ENCODE measurements around the gene LPP. TPM values are rescaled to one million over a fixed set of nuclear protein-coding genes. Genes with fewer than 3 reads are reported as not detected.
A peak's percentile ranks its signal among the peaks of the same experiment; 100 is the strongest.

Gene LPP
- total and polyA plus RNA-seq, 10 of the 15 experiments (the other 5 are each of a cell fraction or from before 2014, with no cell fraction given): under 0.01 to 0.62 (median 0.03) TPM

DNA sequence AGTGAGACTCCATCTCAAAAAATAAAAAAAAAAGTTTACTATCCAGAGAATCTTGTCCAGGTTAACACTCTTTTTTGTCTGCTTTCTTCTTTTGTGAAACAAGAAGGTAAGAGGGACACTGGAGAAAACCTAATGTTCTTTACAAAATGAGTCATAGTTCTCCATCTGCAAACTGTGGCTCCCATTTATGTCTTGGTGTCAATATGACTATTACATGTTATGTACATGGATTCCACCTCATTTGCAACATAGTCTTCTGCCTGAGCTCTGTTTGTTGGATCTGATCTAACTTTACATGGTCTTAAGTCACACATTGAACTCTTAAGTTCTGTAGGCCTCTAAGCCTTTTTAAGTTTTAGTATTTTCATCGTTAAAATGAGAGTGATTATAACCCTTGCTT, 596.7 kb downstream of the LPP start (continued):
- TF ChIP-seq IRF5 (IDR thresholded peaks at IDR 0.05; ENCODE audit: borderline replicate concordance) (no peak), ZNF687 (IDR thresholded peaks at IDR 0.05) (no peak), E2F4 (IDR thresholded peaks at IDR 0.05; ENCODE audit: low read depth, low read length) (no peak), EED (IDR thresholded peaks at IDR 0.05; ENCODE audit: low read depth) (no peak)

DNA sequence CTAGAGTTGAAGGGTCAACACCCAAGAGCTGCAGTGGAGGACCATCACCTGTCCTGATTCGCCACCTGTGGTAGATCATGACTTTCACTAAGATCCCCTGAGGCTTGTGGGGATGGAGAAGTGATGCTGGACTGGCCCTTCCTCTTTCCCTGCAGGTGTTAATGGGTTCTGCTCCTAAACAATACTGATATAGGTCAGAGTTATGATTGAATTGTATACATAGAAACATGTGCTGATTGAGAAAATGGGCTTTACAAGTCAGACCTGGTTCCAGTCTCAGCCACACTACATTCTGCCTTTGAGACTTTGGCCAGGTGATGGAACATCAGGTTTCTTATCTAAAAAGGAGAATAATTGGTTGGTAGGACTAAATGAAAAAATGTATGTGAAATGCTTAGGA, 598.9 kb downstream of the LPP start:
- ChIA-PET CTCF (interaction anchor here (1.2 to 3.1 kb wide), 2 partner anchors 1012 to 1014 kb away, joined by 3 to 19 read pairs; no protein-coding TSS in a partner anchor), POLR2A (no interaction called here), RAD21 (ENCODE audit: unreplicated experiment) (interaction anchor here (1.1 kb wide), 1 partner anchor 1005 kb away, joined by 3 read pairs; no protein-coding TSS in a partner anchor), SMC1A (ENCODE audit: uncharacterized antibody, unreplicated experiment) (no interaction called here)
- no peak for FAIRE-seq
- Histone ChIP-seq H3K27me3 (replicated peaks in 1 of 2; ENCODE audit: control insufficient read depth in 2 of 2, insufficient read depth in 2 of 2, low read length in 1 of 2) (peaks cover 0 to 3% of the 10 kb centered on the region in 2 experiments; a peak in 1 of 4 replicates), H3K4me1 (ENCODE audit: control insufficient read depth, insufficient read depth, low read length) (peaks cover 12% of the 10 kb centered on the region), H3K27ac (ENCODE audit: control insufficient read depth, insufficient read depth) (no peak overlapping the region), H4K20me1 (ENCODE audit: control insufficient read depth, insufficient read depth) (no peaks in the 10 kb centered on the region), H3K79me2 (ENCODE audit: control insufficient read depth, insufficient read depth, low read length) (no peaks in the 10 kb centered on the region), H3K4me3 (no peak overlapping the region), H3K36me3 (ENCODE audit: control insufficient read depth in 2 of 2, insufficient read depth in 2 of 2, low read length in 1 of 2) (no peaks in the 10 kb centered on the region), H3K4me2 (ENCODE audit: control insufficient read depth, insufficient read depth) (peak overlapping the region; percentile 5; the same call in 1 of the 2 replicates), H3K9ac (ENCODE audit: control insufficient read depth, insufficient read depth, low read length) (no peak overlapping the region), H2AFZ (ENCODE audit: control insufficient read depth, low read depth, low read length) (no peak overlapping the region), H3K9me3 (replicated peaks; ENCODE audit: control insufficient read depth, insufficient read depth, low read length) (no peaks in the 10 kb centered on the region)
- no peak for ATAC-seq
- peak; percentile 29; the same call in 1 of the 2 replicates for TF ChIP-seq SPI1 (IDR thresholded peaks at IDR 0.05; ENCODE audit: borderline replicate concordance, insufficient read depth, low read depth, low read length)
- no peak for TF ChIP-seq TCF7 (IDR thresholded peaks at IDR 0.05; ENCODE audit: borderline replicate concordance)
- TF ChIP-seq SMARCA5 (IDR thresholded peaks at IDR 0.05): no peak
- TF ChIP-seq BACH1 (IDR thresholded peaks at IDR 0.05; ENCODE audit: borderline replicate concordance): no peak
- TF ChIP-seq RB1 (IDR thresholded peaks at IDR 0.05; ENCODE audit: borderline replicate concordance): no peak
- no peak for TF ChIP-seq MXI1 (IDR thresholded peaks at IDR 0.05; ENCODE audit: low read depth, low read length)
- BruUV-seq (replicated peaks): no TSS peak
- in situ Hi-C loops (cut with MboI): loop anchor here (5.0 kb wide), 1 partner anchor 1011 kb away; no protein-coding TSS in a partner anchor
- DNase-seq (ENCODE audit: low read depth, low spot score): no peak
- 0% methylated on average over 1 of the region's 1 CpG for WGBS (ENCODE audit: insufficient coverage, insufficient replicate concordance, low lambda C conversion rate, missing lambda C conversion rate)
- intact Hi-C loops (cut with micrococcal nuclease; ENCODE audit: unreplicated experiment): no loop called here

All from GM12878 (cell line).